ENCODE results near the gene TSPAN17.

DNA sequence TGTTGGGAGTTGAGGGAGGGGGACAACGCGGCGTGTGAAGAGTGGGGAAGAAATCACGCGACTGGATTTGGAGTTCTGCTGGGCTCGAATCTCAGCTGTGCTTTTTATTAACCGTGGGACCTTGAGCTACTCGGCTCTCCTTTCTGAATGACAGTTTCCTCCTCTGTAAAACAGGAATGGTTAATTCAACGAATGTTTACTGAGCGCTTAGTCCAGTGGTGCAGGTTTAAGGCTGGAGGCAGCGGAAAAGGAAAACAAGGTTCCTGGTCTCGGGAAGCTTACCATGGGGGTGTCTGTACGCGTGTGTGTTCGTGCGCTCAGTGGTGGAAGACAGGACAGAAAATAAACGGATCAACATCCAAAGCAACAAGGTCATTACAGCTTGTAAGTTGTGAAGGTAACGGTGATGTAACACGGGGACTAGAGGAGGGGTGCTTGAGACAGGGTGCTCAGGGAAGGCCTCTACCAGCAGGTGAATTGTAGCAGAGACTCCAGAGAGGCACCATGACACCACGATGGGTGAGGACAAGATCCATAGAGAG lies 16.5 kb upstream of the TSPAN17 start:
- TF ChIP-seq ZFX (IDR thresholded peaks at IDR 0.05) = no peak
- TF ChIP-seq, protein P1, sequence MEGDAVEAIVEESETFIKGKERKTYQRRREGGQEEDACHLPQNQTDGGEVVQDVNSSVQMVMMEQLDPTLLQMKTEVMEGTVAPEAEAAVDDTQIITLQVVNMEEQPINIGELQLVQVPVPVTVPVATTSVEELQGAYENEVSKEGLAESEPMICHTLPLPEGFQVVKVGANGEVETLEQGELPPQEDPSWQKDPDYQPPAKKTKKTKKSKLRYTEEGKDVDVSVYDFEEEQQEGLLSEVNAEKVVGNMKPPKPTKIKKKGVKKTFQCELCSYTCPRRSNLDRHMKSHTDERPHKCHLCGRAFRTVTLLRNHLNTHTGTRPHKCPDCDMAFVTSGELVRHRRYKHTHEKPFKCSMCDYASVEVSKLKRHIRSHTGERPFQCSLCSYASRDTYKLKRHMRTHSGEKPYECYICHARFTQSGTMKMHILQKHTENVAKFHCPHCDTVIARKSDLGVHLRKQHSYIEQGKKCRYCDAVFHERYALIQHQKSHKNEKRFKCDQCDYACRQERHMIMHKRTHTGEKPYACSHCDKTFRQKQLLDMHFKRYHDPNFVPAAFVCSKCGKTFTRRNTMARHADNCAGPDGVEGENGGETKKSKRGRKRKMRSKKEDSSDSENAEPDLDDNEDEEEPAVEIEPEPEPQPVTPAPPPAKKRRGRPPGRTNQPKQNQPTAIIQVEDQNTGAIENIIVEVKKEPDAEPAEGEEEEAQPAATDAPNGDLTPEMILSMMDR (conservative IDR thresholded peaks at IDR 0.05) = no peak
